Osteoblast (primary cell): ENCODE measurements around the gene IL5. TPM values are rescaled to one million over a fixed set of nuclear protein-coding genes. Genes with fewer than 3 reads are reported as not detected.
"Not testable (repeated sequence)": the region's sequence is repeated elsewhere in the genome, so short reads cannot be mapped to it uniquely, and the experiment has no call there.

Source experiments
- DNase-seq: peaks from one replicate; pipeline ENCODE4 v3.0.0; 2011; ENCODE audit warnings: low spot score, mixed read lengths; ENCODE audit not compliant: insufficient read length; ENCODE audit errors: missing footprints
- H2AFZ ChIP-seq: 2 replicates; pipeline ENCODE4 v1.6.0; 2011; ENCODE audit warnings: mild to moderate bottlenecking, low read length
- H3K27ac ChIP-seq: 2 replicates; pipeline ENCODE4 v1.5.1; 2011; ENCODE audit warnings: mild to moderate bottlenecking, low read depth, low read length, moderate library complexity
- H3K27me3 ChIP-seq: 2 replicates; pipeline ENCODE4 v1.6.0; 2012; ENCODE audit warnings: mild to moderate bottlenecking, control low read depth, inconsistent platforms, low read length, moderate library complexity; ENCODE audit not compliant: insufficient read depth
- H3K36me3 ChIP-seq: 2 replicates; pipeline ENCODE4 v1.5.1; 2011; ENCODE audit warnings: mild to moderate bottlenecking, low read length, control low read depth, moderate library complexity; ENCODE audit not compliant: insufficient read depth
- H3K4me1 ChIP-seq: 2 replicates; pipeline ENCODE4 v1.5.1; 2011; ENCODE audit warnings: mild to moderate bottlenecking, low read length, control low read depth, moderate library complexity; ENCODE audit not compliant: insufficient read depth
- H3K4me2 ChIP-seq: 2 replicates; pipeline ENCODE4 v1.6.0; 2011; ENCODE audit warnings: mild to moderate bottlenecking, low read length; ENCODE audit not compliant: insufficient read depth
- H3K4me3 ChIP-seq: fragments of 200-600 bp; sonication (generic); 3 replicates; pipeline ENCODE4 v1.5.1; 2012; ENCODE audit warnings: mild to moderate bottlenecking, low read length, inconsistent platforms; ENCODE audit not compliant: insufficient read depth
- H3K79me2 ChIP-seq: 2 replicates; pipeline ENCODE4 v1.6.0; 2012; ENCODE audit warnings: mild to moderate bottlenecking, low read length, control low read depth, inconsistent platforms; ENCODE audit not compliant: insufficient read depth
- H3K9me3 ChIP-seq: 2 replicates; pipeline ENCODE4 v1.5.1; 2011; ENCODE audit warnings: low read depth, low read length, control low read depth
- H4K20me1 ChIP-seq: 2 replicates; pipeline ENCODE4 v1.6.0; 2012; ENCODE audit warnings: mild to moderate bottlenecking, low read length, control low read depth; ENCODE audit not compliant: insufficient read depth
- total RNA-seq: library from RNA; depleted of rRNA; stranded (reverse); fragments of >200 nt; gene quantifications from 2 replicates; pipeline ENCODE4 v1.2.3, GENCODE V29; 2012
- TF ChIP-seq, protein P1 (sequence below): IDR thresholded peaks from 2 replicates; pipeline ENCODE4 v1.5.1; 2011; ENCODE audit warnings: mild to moderate bottlenecking, low read depth, low read length, moderate library complexity; ENCODE audit errors: extremely low read depth

Gene IL5
- total RNA-seq, 1 donor: not detected

DNA sequence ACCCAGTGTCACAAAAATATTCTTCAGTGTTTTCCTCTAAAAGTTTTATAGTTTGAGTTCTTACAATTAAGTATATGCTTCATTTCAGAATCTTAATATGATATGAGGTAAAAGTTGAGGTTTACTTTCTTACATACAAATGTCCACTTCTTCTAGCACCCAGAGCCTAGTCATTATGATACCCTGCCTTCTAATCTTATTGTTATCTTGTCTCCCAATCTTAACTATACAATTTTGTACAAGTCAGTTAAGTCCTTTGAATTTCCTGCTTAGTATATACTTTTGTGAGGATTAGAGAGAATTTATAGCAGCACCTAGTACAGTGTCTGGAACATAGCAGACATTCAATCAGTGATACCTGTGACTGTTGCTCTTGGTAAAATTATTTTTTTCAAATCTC, 42.7 kb upstream of the IL5 start:
- Histone ChIP-seq H3K27ac (no peak overlapping the region), H3K9me3 (no peaks in the 10 kb centered on the region), H2AFZ (no peak overlapping the region), H3K4me3 (no peak overlapping the region), H3K79me2 (no peaks in the 10 kb centered on the region), H3K27me3 (no peaks in the 10 kb centered on the region), H3K4me2 (no peak overlapping the region), H3K36me3 (peaks cover 17% of the 10 kb centered on the region), H4K20me1 (no peaks in the 10 kb centered on the region), H3K4me1 (no peaks in the 10 kb centered on the region)
- TF ChIP-seq, protein P1, sequence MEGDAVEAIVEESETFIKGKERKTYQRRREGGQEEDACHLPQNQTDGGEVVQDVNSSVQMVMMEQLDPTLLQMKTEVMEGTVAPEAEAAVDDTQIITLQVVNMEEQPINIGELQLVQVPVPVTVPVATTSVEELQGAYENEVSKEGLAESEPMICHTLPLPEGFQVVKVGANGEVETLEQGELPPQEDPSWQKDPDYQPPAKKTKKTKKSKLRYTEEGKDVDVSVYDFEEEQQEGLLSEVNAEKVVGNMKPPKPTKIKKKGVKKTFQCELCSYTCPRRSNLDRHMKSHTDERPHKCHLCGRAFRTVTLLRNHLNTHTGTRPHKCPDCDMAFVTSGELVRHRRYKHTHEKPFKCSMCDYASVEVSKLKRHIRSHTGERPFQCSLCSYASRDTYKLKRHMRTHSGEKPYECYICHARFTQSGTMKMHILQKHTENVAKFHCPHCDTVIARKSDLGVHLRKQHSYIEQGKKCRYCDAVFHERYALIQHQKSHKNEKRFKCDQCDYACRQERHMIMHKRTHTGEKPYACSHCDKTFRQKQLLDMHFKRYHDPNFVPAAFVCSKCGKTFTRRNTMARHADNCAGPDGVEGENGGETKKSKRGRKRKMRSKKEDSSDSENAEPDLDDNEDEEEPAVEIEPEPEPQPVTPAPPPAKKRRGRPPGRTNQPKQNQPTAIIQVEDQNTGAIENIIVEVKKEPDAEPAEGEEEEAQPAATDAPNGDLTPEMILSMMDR: no peak
- DNase-seq: no peak

DNA sequence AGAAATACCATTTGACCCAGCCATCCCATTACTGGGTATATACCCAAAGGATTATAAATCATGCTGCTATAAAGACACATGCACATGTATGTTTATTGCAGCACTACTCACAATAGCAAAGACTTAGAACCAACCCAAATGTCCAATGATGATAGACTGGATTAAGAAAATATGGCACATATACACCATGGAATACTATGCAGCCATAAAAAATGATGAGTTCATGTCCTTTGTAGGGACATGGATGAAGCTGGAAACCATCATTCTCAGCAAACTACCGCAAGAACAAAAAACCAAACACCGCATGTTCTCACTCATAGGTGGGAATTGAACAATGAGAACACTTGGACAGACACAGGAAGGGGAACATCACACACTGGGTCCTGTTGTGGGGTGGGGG, 41.2 kb upstream of the IL5 start:
- not testable (repeated sequence) for H3K9me3 ChIP-seq, H3K4me3 ChIP-seq, H3K4me1 ChIP-seq, H3K79me2 ChIP-seq, H3K4me2 ChIP-seq, H4K20me1 ChIP-seq, H3K27ac ChIP-seq, DNase-seq, H3K27me3 ChIP-seq, H2AFZ ChIP-seq
- peaks cover 10% of the 10 kb centered on the region for H3K36me3 ChIP-seq

DNA sequence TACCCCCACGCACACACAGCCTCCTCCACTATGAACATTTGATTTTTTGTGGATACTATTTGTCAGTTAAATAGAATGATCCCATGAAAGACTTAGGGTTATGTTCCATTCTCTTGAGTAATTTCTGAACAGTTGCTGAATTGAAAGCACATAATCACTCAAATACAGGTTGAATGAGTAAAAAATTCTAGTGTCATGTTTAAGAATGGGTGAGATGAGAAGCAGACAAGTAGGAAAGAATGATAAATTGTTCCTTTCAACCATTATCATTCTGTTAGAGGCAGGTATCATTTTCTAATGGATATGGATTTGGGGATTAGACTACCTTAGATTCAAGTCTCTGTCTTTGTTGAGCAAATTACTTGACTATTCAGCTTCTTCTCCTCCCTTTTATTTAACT, 32.8 kb upstream of the IL5 start:
- no peaks in the 10 kb centered on the region for H3K27me3 ChIP-seq
- H2AFZ ChIP-seq: no peak overlapping the region
- no peak overlapping the region for H3K4me3 ChIP-seq
- peaks cover 4% of the 10 kb centered on the region for H4K20me1 ChIP-seq
- no peak for DNase-seq
- peaks cover 7% of the 10 kb centered on the region for H3K79me2 ChIP-seq
- H3K36me3 ChIP-seq: peaks cover 33% of the 10 kb centered on the region
- TF ChIP-seq, protein P1: no peak
- H3K4me2 ChIP-seq: no peak overlapping the region
- H3K9me3 ChIP-seq: no peaks in the 10 kb centered on the region
- no peaks in the 10 kb centered on the region for H3K4me1 ChIP-seq
- H3K27ac ChIP-seq: no peak overlapping the region

DNA sequence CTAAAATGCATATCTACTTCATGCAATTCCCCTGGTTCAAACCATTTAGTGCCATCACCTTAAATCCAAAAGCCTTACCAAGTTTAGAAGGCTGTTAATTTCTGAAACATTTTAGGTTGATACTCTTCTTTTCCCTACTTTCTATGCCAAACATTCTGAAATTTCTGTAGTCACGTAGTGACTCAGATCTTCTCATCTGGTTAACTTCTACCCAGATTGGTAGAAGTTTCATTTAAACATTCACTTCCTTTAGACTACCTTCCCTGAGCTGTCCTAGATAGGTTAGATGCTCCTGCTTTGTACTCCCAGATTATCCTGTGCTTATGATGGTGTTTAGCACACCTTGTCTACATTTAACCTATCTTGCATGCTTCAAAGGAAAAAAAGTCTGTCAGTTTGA, 23.3 kb upstream of the IL5 start:
- Histone ChIP-seq H3K79me2 (peaks cover 25% of the 10 kb centered on the region), H3K36me3 (peaks cover 19% of the 10 kb centered on the region)
- DNase-seq: no peak

DNA sequence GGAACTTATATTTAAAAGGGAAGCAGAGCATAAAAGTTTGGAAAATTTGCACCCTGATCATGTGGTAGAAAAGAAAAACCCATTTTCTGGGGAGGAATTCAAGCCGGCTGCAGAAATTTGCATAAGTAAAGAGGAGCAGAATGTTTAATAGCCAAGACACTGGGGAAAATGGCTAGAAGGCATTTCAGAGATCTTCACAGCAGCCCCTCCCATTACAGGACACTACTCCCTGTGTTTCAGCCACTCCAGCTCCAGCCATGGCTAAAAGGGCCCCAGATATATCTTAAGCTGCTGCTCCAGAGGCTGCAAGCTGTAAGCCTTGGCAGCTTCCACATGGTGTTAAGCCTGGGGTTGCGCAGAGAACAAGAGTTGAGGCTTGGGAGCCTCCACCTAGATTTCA, 21.2 kb upstream of the IL5 start:
- H4K20me1 ChIP-seq, H3K9me3 ChIP-seq, H3K4me2 ChIP-seq, H3K4me1 ChIP-seq, H3K27ac ChIP-seq, H3K4me3 ChIP-seq, H3K27me3 ChIP-seq, H2AFZ ChIP-seq, DNase-seq: not testable (repeated sequence)
- H3K79me2 ChIP-seq: peaks cover 41% of the 10 kb centered on the region
- peaks cover 20% of the 10 kb centered on the region for H3K36me3 ChIP-seq

More for the DNA sequence above, 23.3 kb upstream of the IL5 start:
- H3K27ac ChIP-seq: no peak overlapping the region
- no peak overlapping the region for H3K4me3 ChIP-seq
- H2AFZ ChIP-seq: no peak overlapping the region
- H3K27me3 ChIP-seq: no peaks in the 10 kb centered on the region
- TF ChIP-seq, protein P1: no peak
- no peak overlapping the region for H3K4me2 ChIP-seq
- H3K9me3 ChIP-seq: no peaks in the 10 kb centered on the region
- peaks cover 9% of the 10 kb centered on the region for H4K20me1 ChIP-seq
- H3K4me1 ChIP-seq: no peaks in the 10 kb centered on the region
